ENCODE measurements around the gene WDR38.

GRCh38 chr9:124869466-124869985 is 16.3 kb downstream of the WDR38 start:
- TF ChIP-seq POLR2AphosphoS5 (IDR thresholded peaks at IDR 0.05; ENCODE audit: low read depth, low read length) (no peak), PAX5 (IDR thresholded peaks at IDR 0.05; ENCODE audit: insufficient read depth, low read length, severe bottlenecking) (no peak), POLR2A (IDR thresholded peaks at IDR 0.05; ENCODE audit: low read depth, low read length) (no peak), TAF1 (IDR thresholded peaks at IDR 0.05; ENCODE audit: low read depth, low read length) (no peak), SPI1 (IDR thresholded peaks at IDR 0.05; ENCODE audit: low read depth, low read length) (no peak), POU2F2 (IDR thresholded peaks at IDR 0.05; ENCODE audit: low read depth, low read length) (no peak)

All from GM12891 (cell line).